ENCODE measurements around the gene EIF3J. TPM values are rescaled to one million over a fixed set of nuclear protein-coding genes. Genes with fewer than 3 reads are reported as not detected.
A peak's percentile ranks its signal among the peaks of the same experiment; 100 is the strongest.
"Not testable (repeated sequence)": the region's sequence is repeated elsewhere in the genome, so short reads cannot be mapped to it uniquely, and the experiment has no call there.

EIF3J gene
- total and polyA plus RNA-seq, 10 of the 15 experiments (the other 5 are each of a cell fraction or from before 2014, with no cell fraction given), result 34.7 to 126 (median 64.1) TPM

DNA sequence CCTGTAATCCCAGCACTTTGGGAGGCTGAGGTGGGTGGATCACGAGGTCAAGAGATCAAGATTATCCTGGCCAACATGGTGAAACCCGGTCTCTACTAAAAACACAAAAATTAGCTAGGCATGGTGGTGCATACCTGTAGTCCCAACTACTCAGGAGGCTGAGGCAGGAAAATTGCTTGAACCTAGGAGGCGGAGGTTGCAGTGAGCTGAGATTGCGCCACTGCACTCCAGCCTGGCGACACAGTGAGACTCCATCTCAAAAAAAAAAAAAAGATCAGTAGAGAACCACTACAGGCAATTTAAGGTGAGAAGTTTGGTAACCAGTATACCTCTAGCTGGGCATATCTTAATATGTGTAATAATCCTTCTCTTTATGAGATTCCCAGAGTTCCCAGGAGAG lies 7.8 kb downstream of the EIF3J start:
- H3K4me1 ChIP-seq (ENCODE audit: control insufficient read depth, insufficient read depth, low read length); H3K9me3 ChIP-seq (replicated peaks; ENCODE audit: control insufficient read depth, insufficient read depth, low read length); in situ Hi-C loops (cut with MboI); BruUV-seq (replicated peaks); H4K20me1 ChIP-seq (ENCODE audit: control insufficient read depth, insufficient read depth); ATAC-seq; H3K27ac ChIP-seq (ENCODE audit: control insufficient read depth, insufficient read depth); H3K9ac ChIP-seq (ENCODE audit: control insufficient read depth, insufficient read depth, low read length); intact Hi-C loops (cut with micrococcal nuclease; ENCODE audit: unreplicated experiment); H2AFZ ChIP-seq (ENCODE audit: control insufficient read depth, low read depth, low read length); H3K27me3 ChIP-seq (replicated peaks in 1 of 2; ENCODE audit: control insufficient read depth in 2 of 2, insufficient read depth in 2 of 2, low read length in 1 of 2); DNase-seq (ENCODE audit: low read depth, low spot score); FAIRE-seq; H3K36me3 ChIP-seq (ENCODE audit: control insufficient read depth in 2 of 2, insufficient read depth in 2 of 2, low read length in 1 of 2): not testable (repeated sequence)
- ChIA-PET CTCF (interaction anchor here (0.9 to 2.8 kb wide), 5 partner anchors 11 to 193 kb away, joined by 3 to 26 read pairs (median 4); partner anchors contain the start of gene TRIM69), SMC1A (ENCODE audit: uncharacterized antibody, unreplicated experiment) (interaction anchor here (0.6 kb wide), 1 partner anchor 269 kb away, joined by 5 read pairs; no protein-coding TSS in a partner anchor), POLR2A (interaction anchor here (0.6 to 2.5 kb wide), 3 partner anchors 7 to 34 kb away, joined by 3 to 24 read pairs (median 4); partner anchors contain the start of gene EIF3J), RAD21 (ENCODE audit: unreplicated experiment) (interaction anchor here (0.8 kb wide), 1 partner anchor 116 kb away, joined by 3 read pairs; no protein-coding TSS in a partner anchor)
- Histone ChIP-seq H3K79me2 (ENCODE audit: control insufficient read depth, insufficient read depth, low read length) (peaks cover 81% of the 10 kb centered on the region), H3K4me2 (ENCODE audit: control insufficient read depth, insufficient read depth) (peak overlapping the region; percentile 4; the same call in 1 of the 2 replicates), H3K4me3 (peak overlapping the region; percentile 39; the same call in 1 of the 2 replicates)
- 98% methylated on average over 4 of the region's 5 CpGs for WGBS (ENCODE audit: insufficient coverage, insufficient replicate concordance, low lambda C conversion rate, missing lambda C conversion rate)
- TF ChIP-seq, protein P1, sequence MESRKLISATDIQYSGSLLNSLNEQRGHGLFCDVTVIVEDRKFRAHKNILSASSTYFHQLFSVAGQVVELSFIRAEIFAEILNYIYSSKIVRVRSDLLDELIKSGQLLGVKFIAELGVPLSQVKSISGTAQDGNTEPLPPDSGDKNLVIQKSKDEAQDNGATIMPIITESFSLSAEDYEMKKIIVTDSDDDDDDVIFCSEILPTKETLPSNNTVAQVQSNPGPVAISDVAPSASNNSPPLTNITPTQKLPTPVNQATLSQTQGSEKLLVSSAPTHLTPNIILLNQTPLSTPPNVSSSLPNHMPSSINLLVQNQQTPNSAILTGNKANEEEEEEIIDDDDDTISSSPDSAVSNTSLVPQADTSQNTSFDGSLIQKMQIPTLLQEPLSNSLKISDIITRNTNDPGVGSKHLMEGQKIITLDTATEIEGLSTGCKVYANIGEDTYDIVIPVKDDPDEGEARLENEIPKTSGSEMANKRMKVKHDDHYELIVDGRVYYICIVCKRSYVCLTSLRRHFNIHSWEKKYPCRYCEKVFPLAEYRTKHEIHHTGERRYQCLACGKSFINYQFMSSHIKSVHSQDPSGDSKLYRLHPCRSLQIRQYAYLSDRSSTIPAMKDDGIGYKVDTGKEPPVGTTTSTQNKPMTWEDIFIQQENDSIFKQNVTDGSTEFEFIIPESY (IDR thresholded peaks at IDR 0.05), result 0 out of 2 replicates have a peak, but pooled peaks have one; percentile 11

Data from GM12878 (cell line).